HEK293 (cell line): ENCODE measurements around the gene KCP.

Experiments used
- CTCF ChIA-PET: fragments of 350-600 bp; formaldehyde crosslinking; extraction: SDS; loops from one replicate; lab custom pipeline; 2021; ENCODE audit warnings: antibody characterized with exemption; lab: Yijun Ruan, JAX
- POLR2A ChIA-PET: fragments of 300-600 bp; formaldehyde crosslinking; extraction: SDS; loops from one replicate; lab custom pipeline; 2020; ENCODE audit warnings: antibody characterized with exemption, inconsistent platforms; lab: Yijun Ruan, JAX
- H3K27ac ChIP-seq: fragments of 200-500 bp; sonication (Bioruptor generic); 2 replicates; pipeline ENCODE4 v1.5.1; 2014; ENCODE audit warnings: low read depth, low read length, control low read depth, inconsistent platforms; ENCODE audit errors: extremely low read depth
- H3K36me3 ChIP-seq, 2 experiments: fragments of 200-500 bp in 1 of 2; sonication (Bioruptor generic) in 1 of 2; 1 replicate in 1 of 2; 2 replicates in 1 of 2; pipeline ENCODE4 v1.5.1; 2014 to 2017; ENCODE audit warnings: inconsistent platforms in 2 of 2, low read length in 2 of 2; ENCODE audit not compliant: control insufficient read depth in 2 of 2, insufficient read depth in 1 of 2
- H3K4me1 ChIP-seq: fragments of 200-500 bp; sonication (Bioruptor generic); 2 replicates; pipeline ENCODE4 v1.5.1; 2014; ENCODE audit warnings: mild to moderate bottlenecking, low read length, inconsistent platforms; ENCODE audit not compliant: control insufficient read depth, insufficient read depth
- H3K4me3 ChIP-seq: 2 replicates; pipeline ENCODE4 v1.5.1; 2011; ENCODE audit warnings: low read depth, mild to moderate bottlenecking, control low read depth, low read length, moderate library complexity
- H3K9me3 ChIP-seq: fragments of 200-500 bp; sonication (Bioruptor generic); 2 replicates; pipeline ENCODE4 v1.5.1; 2014; ENCODE audit warnings: low read depth, low read length, inconsistent platforms; ENCODE audit not compliant: control insufficient read depth, insufficient read depth
- BCL11A ChIP-seq: fragments of 450-650 bp; formaldehyde crosslinking; IDR thresholded peaks from 2 replicates; pipeline ENCODE4 v1.5.1; 2016; ENCODE audit warnings: low read depth, missing biosample characterization, missing genetic modification characterization
- GLIS1 ChIP-seq: fragments of 450-650 bp; formaldehyde crosslinking; IDR thresholded peaks from 2 replicates; pipeline ENCODE4 v1.5.1; 2016; ENCODE audit warnings: missing biosample characterization, missing genetic modification characterization
- GLIS2 ChIP-seq: fragments of 450-650 bp; formaldehyde crosslinking; IDR thresholded peaks from 2 replicates; pipeline ENCODE4 v1.5.1; 2016; ENCODE audit warnings: missing biosample characterization, missing genetic modification characterization
- HOXD13 ChIP-seq: sonication (generic); formaldehyde crosslinking; IDR thresholded peaks from 2 replicates; pipeline ENCODE4 v1.8.0; 2022; ENCODE audit warnings: missing genetic modification reagents, borderline replicate concordance
- KLF1 ChIP-seq: fragments of 450-650 bp; formaldehyde crosslinking; IDR thresholded peaks from 2 replicates; pipeline ENCODE4 v1.5.1; 2016; ENCODE audit warnings: missing biosample characterization, missing genetic modification characterization
- KLF17 ChIP-seq: fragments of 450-650 bp; formaldehyde crosslinking; IDR thresholded peaks from 2 replicates; pipeline ENCODE4 v1.5.1; 2016; ENCODE audit warnings: missing biosample characterization, missing genetic modification characterization
- OVOL3 ChIP-seq: fragments of 450-650 bp; formaldehyde crosslinking; IDR thresholded peaks from 2 replicates; pipeline ENCODE4 v1.5.1; 2016; ENCODE audit warnings: missing biosample characterization, missing genetic modification characterization
- PATZ1 ChIP-seq: fragments of 450-650 bp; formaldehyde crosslinking; IDR thresholded peaks from 2 replicates; pipeline ENCODE4 v1.5.1; 2016; ENCODE audit warnings: missing biosample characterization, missing genetic modification characterization
- TCF7L2 ChIP-seq: IDR thresholded peaks from 2 replicates; pipeline ENCODE4 v1.6.1; 2011; ENCODE audit warnings: low read depth, mild to moderate bottlenecking, inconsistent platforms, low read length, moderate library complexity, borderline replicate concordance
- YY1 ChIP-seq: fragments of 450-650 bp; formaldehyde crosslinking; IDR thresholded peaks from 2 replicates; pipeline ENCODE4 v1.5.1; 2018; ENCODE audit warnings: missing biosample characterization, missing genetic modification characterization
- ZBTB10 ChIP-seq: fragments of 450-650 bp; formaldehyde crosslinking; IDR thresholded peaks from 2 replicates; pipeline ENCODE4 v1.5.1; 2016; ENCODE audit warnings: missing biosample characterization, missing genetic modification characterization
- ZBTB26 ChIP-seq: fragments of 450-650 bp; formaldehyde crosslinking; optimal IDR thresholded peaks from 2 replicates; pipeline ENCODE3; 2016; ENCODE audit warnings: missing biosample characterization, mild to moderate bottlenecking, missing genetic modification characterization
- ZNF132 ChIP-seq: fragments of 450-650 bp; formaldehyde crosslinking; IDR thresholded peaks from 2 replicates; pipeline ENCODE4 v1.5.1; 2017; ENCODE audit warnings: missing biosample characterization, missing genetic modification characterization, borderline replicate concordance
- ZNF146 ChIP-seq: fragments of 450-650 bp; formaldehyde crosslinking; IDR thresholded peaks from 2 replicates; pipeline ENCODE4 v1.5.1; 2016; ENCODE audit warnings: missing biosample characterization, missing genetic modification characterization
- ZNF18 ChIP-seq: fragments of 450-650 bp; formaldehyde crosslinking; IDR thresholded peaks from 2 replicates; pipeline ENCODE4 v1.5.1; 2016; ENCODE audit warnings: missing biosample characterization, missing genetic modification characterization
- ZNF416 ChIP-seq: fragments of 450-650 bp; formaldehyde crosslinking; IDR thresholded peaks from 2 replicates; pipeline ENCODE4 v1.5.1; 2016; ENCODE audit warnings: missing biosample characterization, missing genetic modification characterization
- ZNF529 ChIP-seq: fragments of 450-650 bp; formaldehyde crosslinking; IDR thresholded peaks from 2 replicates; pipeline ENCODE4 v1.5.1; 2017; ENCODE audit warnings: missing genetic modification characterization, missing biosample characterization; ENCODE audit not compliant: insufficient replicate concordance
- ZNF544 ChIP-seq: fragments of 450-650 bp; formaldehyde crosslinking; IDR thresholded peaks from 2 replicates; pipeline ENCODE4 v1.5.0; 2017; ENCODE audit warnings: missing biosample characterization, missing genetic modification characterization
- ZNF558 ChIP-seq: fragments of 450-650 bp; formaldehyde crosslinking; IDR thresholded peaks from 2 replicates; pipeline ENCODE4 v1.5.1; 2016; ENCODE audit warnings: missing biosample characterization, missing genetic modification characterization
- ZNF600 ChIP-seq: fragments of 450-650 bp; formaldehyde crosslinking; IDR thresholded peaks from 2 replicates; pipeline ENCODE4 v1.5.1; 2016; ENCODE audit warnings: missing biosample characterization, missing genetic modification characterization
- ZNF629 ChIP-seq: fragments of 450-650 bp; formaldehyde crosslinking; IDR thresholded peaks from 2 replicates; pipeline ENCODE4 v1.5.1; 2017; ENCODE audit warnings: missing biosample characterization, missing genetic modification characterization
- ZNF645 ChIP-seq: fragments of 450-650 bp; formaldehyde crosslinking; IDR thresholded peaks from 2 replicates; pipeline ENCODE4; 2016; ENCODE audit warnings: missing biosample characterization, missing genetic modification characterization
- ZNF670 ChIP-seq: fragments of 450-650 bp; formaldehyde crosslinking; IDR thresholded peaks from 2 replicates; pipeline ENCODE4 v1.5.1; 2016; ENCODE audit warnings: missing biosample characterization, missing genetic modification characterization, low read depth
- ZNF701 ChIP-seq: fragments of 450-650 bp; formaldehyde crosslinking; IDR thresholded peaks from 2 replicates; pipeline ENCODE4 v1.5.1; 2016; ENCODE audit warnings: missing biosample characterization, missing genetic modification characterization
- ZSCAN23 ChIP-seq: fragments of 450-650 bp; formaldehyde crosslinking; IDR thresholded peaks from 2 replicates; pipeline ENCODE4 v1.5.1; 2016; ENCODE audit warnings: missing biosample characterization, missing genetic modification characterization

The KCP gene

GRCh38 chr7:128902761-128903585, 7.5 kb downstream of the KCP start:
- Histone ChIP-seq H3K9me3 (no peaks in the 10 kb centered on the region), H3K4me3 (no peak overlapping the region)
- TF ChIP-seq PATZ1 (tag by site-specific recombination) (no peak), ZNF701 (tag by site-specific recombination) (no peak), ZNF558 (no peak), ZNF645 (tag by site-specific recombination) (no peak), ZBTB26 (no peak), ZNF18 (tag by site-specific recombination) (no peak), KLF1 (tag by site-specific recombination) (peak; percentile 90), ZBTB10 (tag by site-specific recombination) (no peak), GLIS2 (tag by site-specific recombination) (0 out of 2 replicates have a peak, but pooled peaks have one; percentile 17), HOXD13 (CRISPR knock-in tag) (no peak), KLF17 (tag by site-specific recombination) (peak; percentile 67; the same call in 1 of the 2 replicates)
- TF ChIP-seq, all 188 proteins: peak for 3
- no peak overlapping the region for H3K27ac ChIP-seq
- ChIA-PET CTCF (interaction anchor here (0.7 to 3.1 kb wide), 7 partner anchors 13 to 465 kb away, joined by 3 to 16 read pairs (median 5); no protein-coding TSS in a partner anchor), POLR2A (no interaction called here)
- no peaks in the 10 kb centered on the region for H3K36me3 ChIP-seq
- no peaks in the 10 kb centered on the region for H3K4me1 ChIP-seq

GRCh38 chr7:128900237-128900636, 10.3 kb downstream of the KCP start:
- Histone ChIP-seq H3K27ac (no peak overlapping the region), H3K4me3 (no peak overlapping the region), H3K36me3 (no peaks in the 10 kb centered on the region), H3K4me1 (no peaks in the 10 kb centered on the region), H3K9me3 (no peaks in the 10 kb centered on the region)
- ChIA-PET POLR2A (no interaction called here), CTCF (interaction anchor here (0.6 to 2.1 kb wide), 3 partner anchors 17 to 712 kb away, joined by 3 to 9 read pairs (median 5); no protein-coding TSS in a partner anchor)
- TF ChIP-seq TCF7L2 (no peak), ZNF629 (tag by site-specific recombination) (no peak), OVOL3 (tag by site-specific recombination) (no peak), ZNF132 (no peak), YY1 (tag by site-specific recombination) (no peak), ZSCAN23 (tag by site-specific recombination) (no peak), BCL11A (tag by site-specific recombination) (no peak), ZNF544 (tag by site-specific recombination) (no peak), GLIS1 (tag by site-specific recombination) (no peak), ZNF416 (tag by site-specific recombination) (no peak), ZNF701 (tag by site-specific recombination) (no peak), ZNF600 (tag by site-specific recombination) (no peak), ZNF146 (tag by site-specific recombination) (no peak), ZNF670 (tag by site-specific recombination) (no peak), ZNF529 (tag by site-specific recombination) (no peak)
